ENCODE measurements around the gene TREH. TPM values are rescaled to one million over a fixed set of nuclear protein-coding genes. Genes with fewer than 3 reads are reported as not detected.

TREH gene
- total RNA-seq, 3 donors from 2014 or later, result not detected

- intact Hi-C loops (cut with DNase I; ENCODE audit: low total_unique reads), result no loop called here
- no peak for TF ChIP-seq CTCF (IDR thresholded peaks at IDR 0.05)
- TF ChIP-seq POLR2AphosphoS5 (IDR thresholded peaks at IDR 0.05), result no peak
- TF ChIP-seq POLR2A (IDR thresholded peaks at IDR 0.05), result no peak
- H3K4me1 ChIP-seq, result peaks cover 21 to 30% of the 10 kb centered on the region in 2 donors
- peak overlapping the region; percentile 39 to 80 (median 56) for H3K4me3 ChIP-seq
- H3K9me3 ChIP-seq, result no peaks in the 10 kb centered on the region
- no peaks in the 10 kb centered on the region for H3K27me3 ChIP-seq
- no peaks in the 10 kb centered on the region for H3K36me3 ChIP-seq
- DNase-seq (ENCODE audit: low spot score in 2 of 2), result no peak
- peak overlapping the region; percentile 94 to 95 for H3K27ac ChIP-seq
Observed at GRCh38 chr11:118621784-118622375, 57.6 kb downstream of the TREH start.

- DNase-seq (ENCODE audit: low spot score in 2 of 2), result peak; percentile 87 to 90
- Histone ChIP-seq H3K27ac (peak overlapping the region; percentile 94 to 95), H3K4me1 (peaks cover 21 to 33% of the 10 kb centered on the region in 2 donors)
Observed at GRCh38 chr11:118621071-118621783, 58.2 kb downstream of the TREH start.

GRCh38 chr11:118620529-118621070, 58.9 kb downstream of the TREH start:
- no peak for TF ChIP-seq POLR2AphosphoS5 (IDR thresholded peaks at IDR 0.05)
- no peak for TF ChIP-seq POLR2A (IDR thresholded peaks at IDR 0.05)
- H3K27ac ChIP-seq, result peak overlapping the region; percentile 94 to 95
- intact Hi-C loops (cut with DNase I; ENCODE audit: low total_unique reads), result no loop called here
- peaks cover 21 to 33% of the 10 kb centered on the region in 2 donors for H3K4me1 ChIP-seq
- no peaks in the 10 kb centered on the region for H3K36me3 ChIP-seq
- no peaks in the 10 kb centered on the region for H3K9me3 ChIP-seq
- DNase-seq (ENCODE audit: low spot score in 2 of 2), result no peak
- H3K27me3 ChIP-seq, result no peaks in the 10 kb centered on the region
- peak overlapping the region; percentile 39 to 80 (median 56) for H3K4me3 ChIP-seq

More at GRCh38 chr11:118621071-118621783, 58.2 kb downstream of the TREH start:
- no peaks in the 10 kb centered on the region for H3K27me3 ChIP-seq
- TF ChIP-seq POLR2AphosphoS5 (IDR thresholded peaks at IDR 0.05) (peak in 1 of 3 donors; percentile 70), CTCF (IDR thresholded peaks at IDR 0.05) (no peak)
- H3K4me3 ChIP-seq, result peak overlapping the region; percentile 39 to 80 (median 56)
- intact Hi-C loops (cut with DNase I; ENCODE audit: low total_unique reads), result no loop called here
- H3K9me3 ChIP-seq, result no peaks in the 10 kb centered on the region
- H3K36me3 ChIP-seq, result no peaks in the 10 kb centered on the region

- Histone ChIP-seq H3K9me3 (no peaks in the 10 kb centered on the region), H3K27ac (peak overlapping the region; percentile 94 to 95), H3K4me1 (peaks cover 21 to 33% of the 10 kb centered on the region in 2 donors), H3K36me3 (no peaks in the 10 kb centered on the region), H3K4me3 (peak overlapping the region in 1 of 3 donors; percentile 35), H3K27me3 (no peaks in the 10 kb centered on the region)
- intact Hi-C loops (cut with DNase I; ENCODE audit: low total_unique reads), result no loop called here
- no peak for DNase-seq (ENCODE audit: low spot score in 2 of 2)
- TF ChIP-seq POLR2AphosphoS5 (IDR thresholded peaks at IDR 0.05) (no peak), POLR2A (IDR thresholded peaks at IDR 0.05) (no peak), CTCF (IDR thresholded peaks at IDR 0.05) (no peak)
Observed at GRCh38 chr11:118619444-118620197, 59.8 kb downstream of the TREH start.

- H3K4me1 ChIP-seq, result peaks cover 21 to 33% of the 10 kb centered on the region in 2 donors
- H3K27me3 ChIP-seq, result no peaks in the 10 kb centered on the region
- no peaks in the 10 kb centered on the region for H3K36me3 ChIP-seq
- H3K9me3 ChIP-seq, result no peaks in the 10 kb centered on the region
- DNase-seq (ENCODE audit: low spot score in 2 of 2), result peak in 1 of 2 donors; percentile 87
- H3K4me3 ChIP-seq, result peak overlapping the region in 1 of 3 donors; percentile 35
- intact Hi-C loops (cut with DNase I; ENCODE audit: low total_unique reads), result no loop called here
- TF ChIP-seq POLR2AphosphoS5 (IDR thresholded peaks at IDR 0.05) (peak in 1 of 3 donors; percentile 12), CTCF (IDR thresholded peaks at IDR 0.05) (no peak), POLR2A (IDR thresholded peaks at IDR 0.05) (no peak)
- peak overlapping the region; percentile 94 to 95 for H3K27ac ChIP-seq
Observed at GRCh38 chr11:118618991-118619375, 60.5 kb downstream of the TREH start.
